ENCODE results near the gene MTUS2. TPM values are rescaled to one million over a fixed set of nuclear protein-coding genes. Genes with fewer than 3 reads are reported as not detected.

MTUS2 gene
- total and polyA plus RNA-seq, 10 donors, result 0.20 to 3.2 (median 0.85) TPM

GRCh38 chr13:29538652-29539040 is 718.5 kb downstream of the MTUS2 start:
- WGBS, 5 donors, result 71 to 89% (median 78%) methylated on average over 6 of the region's 6 CpGs
- TF ChIP-seq CTCF (IDR thresholded peaks at IDR 0.05 in 8 of 11, conservative IDR thresholded peaks at IDR 0.05 in 3 of 11) (no peak), POLR2A (IDR thresholded peaks at IDR 0.05) (no peak), POLR2AphosphoS5 (IDR thresholded peaks at IDR 0.05) (no peak)
- intact Hi-C loops (cut with DNase I; ENCODE audit: low total_unique reads), result no loop called here
- Histone ChIP-seq H3K27me3 (replicated peaks in 1 of 7) (no peaks in the 10 kb centered on the region), H3K27ac (no peak overlapping the region), H3K4me3 (no peak overlapping the region), H3K36me3 (peaks cover 0 to 49% (median 10%) of the 10 kb centered on the region in 6 donors), H3K4me1 (peaks cover 0 to 12% (median 0%) of the 10 kb centered on the region in 6 donors), H3K9me3 (no peaks in the 10 kb centered on the region)
- DNase-seq, result no peak

DNA sequence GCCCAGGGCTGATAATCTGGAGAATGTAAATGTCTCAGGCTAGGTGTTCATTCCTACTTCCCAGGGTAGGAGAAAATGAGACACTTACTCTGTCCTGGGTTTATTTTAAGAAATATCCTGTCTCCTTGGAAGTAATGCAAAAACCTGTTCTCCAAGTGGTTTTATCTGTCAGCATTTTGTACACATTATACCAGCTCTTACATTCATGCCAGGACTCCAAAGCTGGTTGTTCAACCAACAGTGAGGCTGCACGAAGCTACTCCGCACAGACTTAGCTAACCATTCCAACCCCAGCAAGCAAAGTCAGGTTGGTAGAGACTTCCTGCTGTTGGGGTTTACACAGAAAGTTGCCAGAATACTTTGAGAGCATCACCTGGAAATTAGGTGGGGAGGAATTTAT is 719.7 kb downstream of the MTUS2 start:
- H3K4me3 ChIP-seq, result no peak overlapping the region
- H3K9me3 ChIP-seq, result no peaks in the 10 kb centered on the region
- no peak for DNase-seq
- intact Hi-C loops (cut with DNase I; ENCODE audit: low total_unique reads), result no loop called here
- no peaks in the 10 kb centered on the region for H3K27me3 ChIP-seq (replicated peaks in 1 of 7)
- peaks cover 0 to 12% (median 0%) of the 10 kb centered on the region in 6 donors for H3K4me1 ChIP-seq
- H3K36me3 ChIP-seq, result peaks cover 0 to 38% (median 3%) of the 10 kb centered on the region in 6 donors
- H3K27ac ChIP-seq, result no peak overlapping the region
- no peak for TF ChIP-seq POLR2AphosphoS5 (IDR thresholded peaks at IDR 0.05)
- TF ChIP-seq CTCF (IDR thresholded peaks at IDR 0.05 in 8 of 11, conservative IDR thresholded peaks at IDR 0.05 in 3 of 11), result no peak
- no peak for TF ChIP-seq POLR2A (IDR thresholded peaks at IDR 0.05)
- WGBS, 5 donors, result 90 to 98% (median 96%) methylated on average over 2 of the region's 2 CpGs

DNA sequence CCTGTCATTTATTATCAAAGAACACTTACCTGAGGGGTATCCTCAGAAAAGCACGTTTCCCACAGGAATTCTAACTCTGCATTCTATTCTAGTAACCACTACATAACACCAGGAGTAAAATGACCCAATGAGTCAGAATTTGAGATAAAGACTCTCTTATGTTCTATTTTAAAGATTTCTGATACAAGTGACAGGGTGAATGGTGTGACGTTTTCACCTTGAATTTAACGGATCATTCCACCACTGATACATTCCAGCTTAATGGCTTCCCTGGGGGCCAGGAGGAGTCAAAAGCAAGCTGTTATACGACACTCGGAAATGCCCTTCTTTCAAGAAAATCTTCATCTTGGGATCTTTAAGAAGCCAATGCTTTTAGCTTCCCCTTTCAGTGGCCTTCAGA is 720.2 kb downstream of the MTUS2 start:
- Histone ChIP-seq H3K4me3 (no peak overlapping the region), H3K4me1 (peaks cover 0 to 12% (median 0%) of the 10 kb centered on the region in 6 donors), H3K36me3 (peaks cover 0 to 37% (median 3%) of the 10 kb centered on the region in 6 donors), H3K27me3 (replicated peaks in 1 of 7) (no peaks in the 10 kb centered on the region), H3K27ac (no peak overlapping the region), H3K9me3 (no peaks in the 10 kb centered on the region)
- intact Hi-C loops (cut with DNase I; ENCODE audit: low total_unique reads), result no loop called here
- no peak for DNase-seq
- no peak for TF ChIP-seq POLR2AphosphoS5 (IDR thresholded peaks at IDR 0.05)
- WGBS, 5 donors, result 77 to 96% (median 95%) methylated on average over 5 of the region's 5 CpGs

DNA sequence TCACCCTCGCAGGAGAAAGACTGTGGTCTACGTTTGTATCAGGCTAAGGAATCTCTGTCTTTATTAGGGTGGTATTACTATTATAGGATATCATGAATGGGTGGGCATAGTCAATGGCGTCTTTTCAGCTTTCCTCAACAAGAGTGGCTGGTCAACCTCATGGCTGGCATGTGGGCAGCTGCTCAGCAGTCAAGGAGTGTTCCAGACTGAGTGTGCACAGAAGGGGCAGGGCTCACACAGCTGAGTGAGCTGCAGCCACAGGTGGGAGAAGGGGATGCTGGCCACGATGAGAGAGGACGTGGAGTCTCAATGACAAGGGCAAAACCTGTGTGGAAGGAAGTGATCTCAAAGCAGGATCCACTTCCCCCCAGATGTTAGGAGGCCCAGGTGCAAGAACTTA is 720.7 kb downstream of the MTUS2 start:
- intact Hi-C loops (cut with DNase I; ENCODE audit: low total_unique reads), result no loop called here
- Histone ChIP-seq H3K9me3 (no peaks in the 10 kb centered on the region), H3K4me1 (peaks cover 0 to 15% (median 0%) of the 10 kb centered on the region in 6 donors), H3K27me3 (replicated peaks in 1 of 7) (no peaks in the 10 kb centered on the region), H3K36me3 (peaks cover 0 to 37% (median 2%) of the 10 kb centered on the region in 6 donors), H3K4me3 (no peak overlapping the region), H3K27ac (no peak overlapping the region)
- WGBS, 5 donors, result 70 to 76% (median 73%) methylated on average over 5 of the region's 5 CpGs
- TF ChIP-seq CTCF (IDR thresholded peaks at IDR 0.05 in 8 of 11, conservative IDR thresholded peaks at IDR 0.05 in 3 of 11) (no peak), POLR2A (IDR thresholded peaks at IDR 0.05) (no peak), POLR2AphosphoS5 (IDR thresholded peaks at IDR 0.05) (no peak)
- DNase-seq, result no peak

- WGBS, 5 donors, result 79 to 89% (median 88%) methylated on average over 4 of the region's 4 CpGs
- TF ChIP-seq CTCF (IDR thresholded peaks at IDR 0.05 in 8 of 11, conservative IDR thresholded peaks at IDR 0.05 in 3 of 11) (no peak), POLR2A (IDR thresholded peaks at IDR 0.05) (no peak), POLR2AphosphoS5 (IDR thresholded peaks at IDR 0.05) (no peak)
Measured at GRCh38 chr13:29541400-29541799, 721.3 kb downstream of the MTUS2 start.

More at GRCh38 chr13:29541400-29541799, 721.3 kb downstream of the MTUS2 start:
- no peak overlapping the region for H3K27ac ChIP-seq
- no peak for DNase-seq
- H3K4me3 ChIP-seq, result no peak overlapping the region
- peaks cover 0 to 34% (median 0%) of the 10 kb centered on the region in 6 donors for H3K36me3 ChIP-seq
- no peaks in the 10 kb centered on the region for H3K27me3 ChIP-seq (replicated peaks in 1 of 7)
- H3K9me3 ChIP-seq, result no peaks in the 10 kb centered on the region
- intact Hi-C loops (cut with DNase I; ENCODE audit: low total_unique reads), result no loop called here
- peaks cover 0 to 19% (median under 1%) of the 10 kb centered on the region in 6 donors for H3K4me1 ChIP-seq
